ENCODE measurements around the gene UBE2E1.

UBE2E1 gene

DNA sequence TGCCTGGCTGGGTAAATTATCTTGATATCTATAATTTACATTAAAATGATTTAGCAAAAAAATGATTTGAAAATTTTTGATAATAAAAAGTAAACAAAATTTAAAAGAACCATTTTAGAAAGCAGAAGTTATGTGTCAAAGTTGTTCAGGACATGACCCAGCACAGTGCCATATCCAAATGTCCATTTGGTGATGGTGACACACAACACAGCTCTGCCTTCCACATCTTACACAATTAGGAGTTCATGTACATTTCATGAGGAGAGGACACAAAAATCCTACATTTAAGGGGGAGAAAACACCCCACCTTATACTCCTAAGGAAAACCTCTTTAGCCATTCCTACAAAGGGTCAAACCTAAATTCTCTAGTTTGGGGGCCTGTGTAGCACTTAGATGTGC is 10.7 kb upstream of the UBE2E1 start:
- no peak for DNase-seq (ENCODE audit: low read depth in 2 of 2)

DNA sequence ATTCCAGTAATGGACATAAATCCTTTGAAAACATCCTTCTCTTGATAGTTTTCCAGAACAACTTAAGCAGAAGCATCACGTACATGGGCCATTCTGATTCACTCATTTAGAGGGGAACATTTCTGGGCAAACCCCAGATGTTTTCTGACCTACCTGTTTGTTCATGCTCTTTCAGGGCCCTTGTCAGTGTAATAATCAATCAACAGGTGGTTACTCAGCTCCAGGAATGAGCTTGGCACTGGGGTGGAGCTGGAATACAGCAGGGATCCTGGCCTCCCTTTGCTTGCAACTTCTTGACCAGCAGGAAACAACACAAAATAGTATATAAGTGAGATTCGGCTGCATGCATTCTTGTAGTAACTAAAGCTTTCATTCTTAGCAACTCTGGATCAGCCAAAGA is 9.2 kb upstream of the UBE2E1 start:
- no peak for DNase-seq (ENCODE audit: low read depth in 2 of 2)

DNA sequence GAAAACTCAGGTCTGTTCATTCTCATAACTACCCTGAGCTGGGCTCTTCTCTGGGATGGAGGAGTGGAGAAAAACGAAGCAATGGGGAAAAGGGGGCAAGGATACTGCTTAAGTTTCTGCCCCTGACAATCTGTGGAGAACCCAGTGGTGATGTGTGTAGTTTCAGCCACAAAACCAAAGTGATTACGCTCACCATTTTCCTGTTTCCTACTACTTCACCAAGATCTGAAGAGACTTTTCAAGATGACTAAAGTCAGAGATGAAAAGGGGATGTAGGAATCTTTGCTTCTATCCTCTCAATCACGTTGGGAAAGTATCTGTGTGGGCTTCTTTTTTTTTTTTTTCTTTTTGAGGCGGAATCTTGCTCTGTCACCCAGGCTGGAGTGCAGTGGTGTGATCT is 8.3 kb upstream of the UBE2E1 start:
- DNase-seq (ENCODE audit: low read depth in 2 of 2), result no peak

DNA sequence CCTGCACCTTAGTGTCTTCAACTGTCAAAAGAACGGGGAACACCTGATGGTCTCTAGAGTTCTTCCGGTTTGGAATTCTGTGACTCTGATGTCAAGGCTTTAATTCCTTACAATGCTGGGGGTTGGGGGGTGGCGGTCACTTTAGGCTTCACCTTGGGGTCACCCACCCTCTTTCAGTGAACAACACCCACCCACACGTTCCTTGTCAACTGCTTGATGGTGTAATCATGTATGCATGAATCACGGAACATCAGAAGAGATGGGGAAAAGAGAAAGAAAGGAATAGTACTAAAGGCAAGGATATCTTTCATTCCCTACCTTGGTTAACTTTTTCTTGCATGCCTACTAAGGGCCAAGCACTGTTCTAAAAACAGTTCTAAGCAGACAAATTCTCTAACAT is 7.3 kb upstream of the UBE2E1 start:
- DNase-seq (ENCODE audit: low read depth in 2 of 2), result no peak

DNA sequence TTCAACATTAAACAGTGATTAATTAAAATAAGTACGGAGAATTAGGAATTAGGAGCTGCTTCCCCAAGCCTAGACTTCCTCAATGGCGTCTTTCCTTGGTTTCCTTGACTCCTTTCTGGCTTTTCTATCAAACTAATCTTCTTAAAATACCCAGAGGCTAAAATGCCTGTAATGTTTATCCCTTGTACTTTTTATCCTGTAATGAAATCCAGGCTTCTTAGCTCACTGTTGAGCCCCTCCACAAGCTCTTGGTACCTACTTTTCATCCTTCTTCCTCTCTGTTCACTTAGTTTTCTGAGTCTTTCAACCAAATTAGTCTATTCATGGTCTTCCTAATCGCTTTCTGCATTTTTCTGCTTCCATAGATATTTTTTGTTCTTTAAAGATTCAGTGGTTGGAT is 6.9 kb upstream of the UBE2E1 start:
- no peak for DNase-seq (ENCODE audit: low read depth in 2 of 2)

GRCh38 chr3:23800731-23801130 is 5.0 kb upstream of the UBE2E1 start:
- DNase-seq (ENCODE audit: low read depth in 2 of 2), result no peak

GRCh38 chr3:23804441-23805209 is 1.1 kb upstream of the UBE2E1 start:
- no peak for DNase-seq (ENCODE audit: low read depth in 2 of 2)

- DNase-seq (ENCODE audit: low read depth in 2 of 2), result no peak
Measured at GRCh38 chr3:23805210-23805632, 534 bp upstream of the UBE2E1 start.

GRCh38 chr3:23806534-23807423 is 1.0 kb downstream of the UBE2E1 start:
- DNase-seq (ENCODE audit: low read depth in 2 of 2), result no peak

- no peak for DNase-seq (ENCODE audit: low read depth in 2 of 2)
Measured at GRCh38 chr3:23807424-23808015, 1.8 kb downstream of the UBE2E1 start.

DNA sequence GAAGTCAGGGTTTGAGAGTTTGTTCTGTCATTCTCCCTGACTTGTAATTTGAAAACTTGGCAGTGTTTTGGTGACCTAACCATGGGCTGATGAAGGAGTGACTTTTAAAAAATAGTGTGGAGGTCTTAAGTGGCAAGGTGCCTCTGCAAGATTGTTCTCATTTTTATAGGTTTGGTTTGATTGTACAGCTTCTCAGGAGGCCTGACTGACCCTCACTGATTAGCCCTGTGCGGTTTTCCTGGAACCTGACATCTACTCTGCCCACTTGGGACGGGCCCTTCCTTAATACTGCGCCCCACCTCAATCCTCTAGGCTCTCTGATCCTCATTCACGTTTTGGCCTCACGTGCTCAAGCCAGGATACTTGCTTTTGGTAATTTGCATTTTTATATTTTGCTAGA is 2.8 kb downstream of the UBE2E1 start:
- DNase-seq (ENCODE audit: low read depth in 2 of 2), result no peak

- no peak for DNase-seq (ENCODE audit: low read depth in 2 of 2)
Measured at GRCh38 chr3:23809294-23809693, 3.5 kb downstream of the UBE2E1 start.

DNA sequence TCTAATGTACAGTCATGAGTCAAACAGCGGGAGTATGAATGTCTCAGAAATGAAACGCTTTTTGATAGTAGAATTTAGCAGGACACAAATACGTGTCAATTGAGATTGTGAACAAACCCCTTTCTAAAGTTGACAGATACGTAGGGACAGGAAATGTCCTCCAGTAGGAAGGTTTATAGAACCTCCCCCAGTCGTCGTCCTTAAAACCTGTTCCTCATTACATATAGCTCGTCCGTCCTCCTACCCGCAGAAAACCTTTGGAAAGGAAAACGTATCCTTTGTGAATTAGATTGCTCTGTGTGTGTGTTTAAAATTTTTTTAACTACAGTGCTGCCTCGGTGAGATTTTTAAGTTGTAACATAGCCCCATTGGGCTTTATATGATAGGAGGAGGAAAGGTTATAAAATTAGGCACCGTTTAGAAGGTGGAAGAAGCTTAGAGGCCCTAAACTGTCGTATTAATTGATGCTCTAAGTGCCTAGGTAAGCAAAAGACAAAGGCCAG is 4.1 kb downstream of the UBE2E1 start:
- no peak for DNase-seq (ENCODE audit: low read depth in 2 of 2)

- peak in 1 of 2 donors; percentile 12 for DNase-seq (ENCODE audit: low read depth in 2 of 2)
Measured at GRCh38 chr3:23810343-23811184, 4.8 kb downstream of the UBE2E1 start.

DNA sequence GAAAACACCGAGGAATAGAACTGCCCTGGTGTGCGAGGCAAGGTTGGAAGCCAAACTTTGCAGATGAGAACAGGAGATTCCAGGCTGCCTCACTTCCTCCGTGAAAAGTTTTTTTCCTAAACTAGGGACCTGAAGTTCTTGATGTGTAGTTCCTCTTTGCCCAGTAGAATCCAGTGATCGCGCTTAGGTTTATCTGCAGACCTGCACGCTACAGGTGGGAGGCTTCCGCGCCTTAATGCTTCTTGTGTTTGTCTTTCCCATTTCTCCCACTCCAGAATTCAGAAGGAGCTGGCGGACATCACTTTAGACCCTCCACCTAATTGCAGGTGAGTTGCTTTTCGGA is 5.4 kb downstream of the UBE2E1 start:
- no peak for DNase-seq (ENCODE audit: low read depth in 2 of 2)

- DNase-seq (ENCODE audit: low read depth in 2 of 2), result no peak
Measured at GRCh38 chr3:23811919-23812318, 6.2 kb downstream of the UBE2E1 start.

DNA sequence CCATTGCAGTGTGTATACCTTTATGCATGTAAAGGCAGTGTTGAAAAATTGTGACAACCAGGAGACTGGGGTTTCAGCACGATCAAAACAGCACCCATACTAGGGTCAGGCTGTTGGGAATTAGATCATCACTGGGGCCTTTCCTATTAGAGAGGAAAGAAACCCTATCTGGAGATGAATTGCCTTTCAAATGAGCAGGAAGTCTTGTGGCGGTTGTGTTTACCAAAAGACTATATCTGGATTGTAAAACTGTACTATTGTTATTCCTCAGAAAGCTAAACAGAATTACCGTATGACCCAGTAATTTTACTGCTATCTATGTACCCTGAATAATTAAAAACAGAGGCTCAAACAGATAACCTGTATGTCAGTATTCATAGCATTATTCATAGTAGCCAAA is 10.1 kb downstream of the UBE2E1 start:
- no peak for DNase-seq (ENCODE audit: low read depth in 2 of 2)

- no peak for DNase-seq (ENCODE audit: low read depth in 2 of 2)
Measured at GRCh38 chr3:23816721-23817120, 11.0 kb downstream of the UBE2E1 start.

DNA sequence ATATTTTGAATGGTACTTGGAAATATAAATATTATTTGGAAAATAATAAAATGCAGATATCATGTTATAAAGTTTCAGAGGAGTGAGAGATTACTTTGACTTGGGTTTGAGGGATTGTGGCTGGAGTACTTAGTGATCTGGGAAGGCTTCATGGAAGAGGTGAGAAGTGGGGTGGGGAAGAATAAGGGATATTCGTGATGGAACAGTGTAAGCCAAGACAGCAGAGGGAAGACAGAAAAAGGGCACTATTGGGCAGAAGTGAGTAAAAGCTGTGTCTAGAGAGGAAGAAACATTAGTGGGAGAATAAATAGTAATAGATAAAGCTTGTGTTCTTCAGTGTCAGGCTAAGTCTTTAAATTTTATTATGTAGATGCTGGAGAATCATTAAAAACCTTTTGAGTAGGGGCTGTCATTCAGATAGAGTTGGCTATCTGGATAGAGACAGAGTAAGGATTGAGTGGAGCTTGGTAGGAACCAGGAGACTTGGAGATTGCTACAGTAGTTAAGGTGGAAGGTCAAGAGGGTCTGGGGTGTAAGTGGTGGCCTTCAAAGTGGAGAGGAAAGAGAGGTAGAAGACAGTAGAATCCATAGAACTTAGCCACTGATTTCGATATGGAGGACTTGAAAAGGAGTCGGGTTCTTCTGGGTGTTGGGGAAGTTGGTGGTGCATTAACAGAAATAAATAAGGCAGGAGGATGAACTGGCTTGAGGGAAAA is 11.9 kb downstream of the UBE2E1 start:
- DNase-seq (ENCODE audit: low read depth in 2 of 2), result no peak

DNA sequence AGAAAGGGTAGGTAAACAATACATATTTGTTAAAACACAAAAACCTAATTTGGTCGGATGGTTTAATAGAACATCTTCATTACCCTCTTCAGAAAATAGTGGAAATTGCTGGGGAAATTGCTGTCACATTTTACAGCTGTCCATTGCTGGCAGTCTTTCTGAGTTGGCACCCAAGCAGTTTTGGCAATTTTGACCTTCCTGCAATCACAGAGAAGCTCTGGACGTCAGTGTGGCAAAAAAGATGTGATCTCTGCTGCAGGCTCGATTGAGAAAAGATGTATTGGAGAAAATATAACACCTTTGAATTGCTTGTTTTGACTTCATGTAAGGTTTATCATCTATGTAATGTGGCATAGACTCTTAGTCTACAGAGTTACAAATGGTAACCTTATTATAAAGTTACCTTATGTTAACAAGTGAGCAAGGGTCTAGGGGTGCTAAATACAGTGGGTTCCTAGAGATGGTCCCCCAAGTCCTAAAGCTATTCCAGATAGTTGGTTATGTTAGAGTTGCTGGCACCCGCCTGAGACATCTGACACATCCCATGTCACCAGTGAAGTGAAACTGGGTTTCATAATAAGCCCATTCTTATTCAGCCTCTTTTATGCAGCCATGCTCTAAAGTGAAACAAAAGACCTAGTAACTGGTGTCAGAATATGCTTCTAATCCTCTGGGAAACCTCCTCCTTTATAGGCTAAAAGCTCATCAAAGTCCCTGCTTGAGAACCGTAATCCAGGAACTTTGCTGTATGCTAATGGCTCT is 14.0 kb downstream of the UBE2E1 start:
- no peak for DNase-seq (ENCODE audit: low read depth in 2 of 2)

Data from stimulated activated CD8-positive, alpha-beta memory T cell treated with anti-CD3 and anti-CD28 coated beads, Interleukin-15, amount 100 ng/mL, for 48 hours (primary cell).